B cell (primary cell): ENCODE results near the gene PRICKLE2. TPM values are rescaled to one million over a fixed set of nuclear protein-coding genes. Genes with fewer than 3 reads are reported as not detected.

Experiments used
- ATAC-seq: fragments of 200-7000 bp; cut with Tn5 transposase; one replicate; pipeline ENCODE4 v1.10.0; 2021; ENCODE audit warnings: low read depth, mild to moderate bottlenecking, moderate number of reproducible peaks, moderate library complexity
- CTCF ChIA-PET: fragments of 350-600 bp; sonication (Branson Sonifier 250); formaldehyde crosslinking; loops from one replicate; lab custom pipeline; 2021; ENCODE audit warnings: antibody characterized with exemption, inconsistent platforms; lab: Charles Lee
- POLR2A ChIA-PET: fragments of 350-600 bp; sonication (Branson Sonifier 250); formaldehyde crosslinking; loops from one replicate; lab custom pipeline; 2021; ENCODE audit warnings: antibody characterized with exemption; lab: Charles Lee
- DNase-seq: peaks from one replicate; pipeline ENCODE4 v3.0.0; 2013
- H2AFZ ChIP-seq: 2 replicates; pipeline ENCODE4 v1.6.1; 2012; ENCODE audit warnings: mild to moderate bottlenecking, low read depth, low read length; ENCODE audit not compliant: insufficient read depth, poor library complexity, severe bottlenecking
- H3K27ac ChIP-seq, 2 donors: 1 replicate in 1 of 2; 2 replicates in 1 of 2; pipeline ENCODE4 v1.5.1; 2012 to 2013; ENCODE audit warnings: low read length in 2 of 2, mild to moderate bottlenecking in 2 of 2, moderate library complexity in 1 of 2
- H3K27me3 ChIP-seq, 4 experiments: fragments of 200-600 bp in 1 of 4; sonication (generic) in 1 of 4; replicated peaks in 1 of 4; 1 replicate in 2 of 4; 2 replicates in 2 of 4; pipeline versions ENCODE4 v1.6.1 to v1.7.0; 2013 to 2016; ENCODE audit warnings: low read length in 3 of 4, mild to moderate bottlenecking in 2 of 4, mixed read lengths in 1 of 4, moderate library complexity in 1 of 4; ENCODE audit not compliant: insufficient read depth in 4 of 4, control insufficient read depth in 3 of 4; ENCODE audit errors: control extremely low read depth in 1 of 4
- H3K36me3 ChIP-seq, 2 experiments: replicated peaks in 1 of 2; 1 replicate in 1 of 2; 2 replicates in 1 of 2; pipeline versions ENCODE4 v1.6.1 to v1.7.1; 2013; ENCODE audit warnings: low read length in 1 of 2; ENCODE audit not compliant: insufficient read depth in 2 of 2, control insufficient read depth in 1 of 2; ENCODE audit errors: control extremely low read depth in 1 of 2, extremely low read depth in 1 of 2
- H3K4me1 ChIP-seq, 2 donors: fragments of 200-600 bp in 1 of 2; sonication (generic) in 1 of 2; 1 replicate in 1 of 2; 2 replicates in 1 of 2; pipeline versions ENCODE4 v1.5.1 to v1.6.1; 2013 to 2017; ENCODE audit warnings: low read length in 2 of 2; ENCODE audit not compliant: control insufficient read depth in 2 of 2, insufficient read depth in 2 of 2
- H3K4me2 ChIP-seq: replicated peaks from 2 replicates; pipeline ENCODE3; 2012; ENCODE audit warnings: mild to moderate bottlenecking, low read depth, low read length; ENCODE audit not compliant: poor library complexity, severe bottlenecking
- H3K4me3 ChIP-seq, 5 experiments: fragments of 200-600 bp in 1 of 5; sonication (generic) in 1 of 5; 1 replicate in 3 of 5; 2 replicates in 2 of 5; pipeline versions ENCODE4 v1.5.1 to v1.7.0; 2011 to 2016; ENCODE audit warnings: low read length in 4 of 5, mild to moderate bottlenecking in 4 of 5, low read depth in 2 of 5, control low read depth in 1 of 5, moderate library complexity in 1 of 5; ENCODE audit not compliant: insufficient read depth in 1 of 5; ENCODE audit errors: control extremely low read depth in 1 of 5, extremely low read depth in 1 of 5
- H3K79me2 ChIP-seq: fragments of 200-600 bp; sonication (generic); one replicate; pipeline ENCODE4 v1.6.0; 2016; ENCODE audit warnings: low read length; ENCODE audit not compliant: control insufficient read depth, insufficient read depth
- H3K9ac ChIP-seq: fragments of 200-600 bp; sonication (generic); 2 replicates; pipeline ENCODE4 v1.6.1; 2017; ENCODE audit warnings: mild to moderate bottlenecking, low read length, moderate library complexity
- H3K9me3 ChIP-seq, 3 donors: one replicate each; pipeline versions ENCODE4 v1.6.1 to v1.7.1; 2013; ENCODE audit warnings: low read length in 2 of 3; ENCODE audit not compliant: control insufficient read depth in 2 of 3, insufficient read depth in 1 of 3; ENCODE audit errors: control extremely low read depth in 1 of 3
- H4K20me1 ChIP-seq: 2 replicates; pipeline ENCODE4 v1.6.0; 2012; ENCODE audit warnings: mild to moderate bottlenecking, low read length; ENCODE audit not compliant: insufficient read depth, control insufficient read depth, poor library complexity, severe bottlenecking
- H3K27ac Mint-ChIP-seq: one replicate; pipeline ENCODE4 v1.8.0; 2021; ENCODE audit warnings: mixed read lengths
- H3K27me3 Mint-ChIP-seq: one replicate; pipeline ENCODE4 v1.8.0; 2021; ENCODE audit warnings: mixed read lengths
- H3K4me1 Mint-ChIP-seq: one replicate; pipeline ENCODE4 v1.8.0; 2021; ENCODE audit warnings: mixed read lengths
- H3K4me3 Mint-ChIP-seq: one replicate; pipeline ENCODE4 v1.8.0; 2021; ENCODE audit warnings: mixed read lengths
- H3K9me3 Mint-ChIP-seq: one replicate; pipeline ENCODE4 v1.8.0; 2022; ENCODE audit warnings: mixed read lengths; ENCODE audit not compliant: insufficient read depth
- CTCF ChIP-seq: fragments of 200-600 bp; IDR thresholded peaks from one replicate; pipeline ENCODE4 v1.8.0; 2022; ENCODE audit warnings: antibody characterized with exemption, mild to moderate bottlenecking
- EZH2 ChIP-seq: IDR thresholded peaks from 2 replicates; pipeline ENCODE4 v1.6.1; 2012; ENCODE audit warnings: borderline replicate concordance, low read depth, mild to moderate bottlenecking, moderate library complexity, low read length; ENCODE audit not compliant: insufficient read depth, poor library complexity, severe bottlenecking
- WGBS: methylation state at CpG from one replicate; pipeline ENCODE4 v1.1.5; 2013; ENCODE audit warnings: missing lambda C conversion rate; ENCODE audit not compliant: insufficient coverage; 5-methylcytosine and 5-hydroxymethylcytosine counted together
- intact Hi-C: fragments of 100-400 bp; cut with micrococcal nuclease; formaldehyde crosslinking; loops from one replicate; pipeline ENCODE4 v1.10.0; 2022
- polyA plus RNA-seq: library from polyadenylated mRNA; depleted of rRNA; stranded (reverse); fragments of >200 nt; gene quantifications from 2 replicates; pipeline ENCODE4 v1.2.3, GENCODE V29; 2012
- total RNA-seq, 2 donors: library from RNA; stranded (reverse); fragments of 120-200 nt in 1 of 2; gene quantifications; 1 replicate in 1 of 2; 2 replicates in 1 of 2; pipeline versions ENCODE4 v1.2.3 to v1.2.4, GENCODE V29; 2013 to 2022

The PRICKLE2 gene
- total and polyA plus RNA-seq, 2 donors (not counting 1 experiment from before 2014, with no cell fraction given): 0.30 to 1.4 TPM

- Histone ChIP-seq H3K4me1 (no peaks in the 10 kb centered on the region), H3K4me3 (no peak overlapping the region), H3K36me3 (no peaks in the 10 kb centered on the region), H3K79me2 (no peaks in the 10 kb centered on the region), H2AFZ (no peak overlapping the region), H4K20me1 (no peaks in the 10 kb centered on the region), H3K27ac (no peak overlapping the region), H3K4me2 (no peak overlapping the region), H3K9me3 (peaks cover 0 to 8% (median 0%) of the 10 kb centered on the region in 3 donors), H3K27me3 (peaks cover 0 to 7% (median 1%) of the 10 kb centered on the region in 4 experiments), H3K9ac (no peak overlapping the region)
- ATAC-seq (no peak), DNase-seq (no peak)
- TF ChIP-seq CTCF (no peak), EZH2 (no peak)
- Mint-ChIP-seq H3K4me3 (no peak overlapping the region), H3K27me3 (peaks cover 34% of the 10 kb centered on the region), H3K27ac (no peak overlapping the region), H3K4me1 (no peaks in the 10 kb centered on the region), H3K9me3 (no peaks in the 10 kb centered on the region)
- ChIA-PET POLR2A (no interaction called here), CTCF (no interaction called here)
- 96% methylated on average over 4 of the region's 4 CpGs for WGBS
- intact Hi-C loops: no loop called here
Observed at GRCh38 chr3:64264501-64265109, 39.3 kb upstream of the PRICKLE2 start.

- Histone ChIP-seq H3K36me3 (no peaks in the 10 kb centered on the region), H4K20me1 (no peaks in the 10 kb centered on the region), H3K9me3 (peaks cover 0 to under 1% (median 0%) of the 10 kb centered on the region in 3 donors), H3K27me3 (peaks cover 0 to 7% (median 1%) of the 10 kb centered on the region in 4 experiments), H2AFZ (no peak overlapping the region), H3K4me3 (no peak overlapping the region), H3K4me2 (no peak overlapping the region), H3K27ac (no peak overlapping the region), H3K9ac (no peak overlapping the region), H3K79me2 (no peaks in the 10 kb centered on the region), H3K4me1 (no peaks in the 10 kb centered on the region)
- Mint-ChIP-seq H3K27ac (no peak overlapping the region), H3K9me3 (no peaks in the 10 kb centered on the region), H3K4me1 (no peaks in the 10 kb centered on the region), H3K4me3 (no peak overlapping the region), H3K27me3 (peaks cover 30% of the 10 kb centered on the region)
- ATAC-seq: no peak
- TF ChIP-seq CTCF (no peak), EZH2 (no peak)
- DNase-seq: no peak
- POLR2A ChIA-PET: no interaction called here
- 88% methylated on average over 1 of the region's 4 CpGs for WGBS
- intact Hi-C loops: no loop called here
- CTCF ChIA-PET: no interaction called here
Observed at GRCh38 chr3:64262574-64263114, 37.4 kb upstream of the PRICKLE2 start.
